OCI-LY3 (cell line): Measurements from ENCODE around the gene HOPX.

Source experiments
- H2AFZ ChIP-seq: fragments of 200-600, 300-600 bp; shearing (Covaris generic); 2 replicates; pipeline ENCODE4 v1.6.0; 2014; ENCODE audit warnings: antibody characterized with exemption, low read depth, low read length
- H3K27ac ChIP-seq: fragments of 200-600, 300-600 bp; sonication (generic); 2 replicates; pipeline ENCODE4 v1.5.1; 2014; ENCODE audit warnings: mild to moderate bottlenecking, low read length, moderate library complexity, mixed read lengths
- H3K27me3 ChIP-seq: fragments of 200-600, 300-600 bp; sonication (generic); 2 replicates; pipeline ENCODE4 v1.6.1; 2014; ENCODE audit warnings: low read depth, low read length, mixed read lengths
- H3K36me3 ChIP-seq: fragments of 200-600, 300-600 bp; sonication (generic); replicated peaks from 2 replicates; pipeline ENCODE3; 2014; ENCODE audit warnings: low read depth, low read length, mixed read lengths
- H3K4me1 ChIP-seq: fragments of 300-600, 200-600 bp; sonication (generic); 2 replicates; pipeline ENCODE4 v1.6.1; 2014; ENCODE audit warnings: low read length, mixed read lengths
- H3K4me2 ChIP-seq: fragments of 200-600, 300-600 bp; sonication (generic); 2 replicates; pipeline ENCODE4 v1.6.1; 2014; ENCODE audit warnings: low read length, mixed read lengths
- H3K4me3 ChIP-seq: fragments of 300-600, 200-600 bp; sonication (generic); 2 replicates; pipeline ENCODE4 v1.5.1; 2014; ENCODE audit warnings: antibody characterized with exemption, mild to moderate bottlenecking, low read length, moderate library complexity
- H3K79me2 ChIP-seq: fragments of 300-600, 200-600 bp; shearing (Covaris generic); 2 replicates; pipeline ENCODE4 v1.6.1; 2014; ENCODE audit warnings: mild to moderate bottlenecking, low read length, mixed read lengths
- H3K9ac ChIP-seq: fragments of 300-600, 200-600 bp; shearing (Covaris generic); 2 replicates; pipeline ENCODE4 v1.6.0; 2014; ENCODE audit warnings: mild to moderate bottlenecking, low read length, moderate library complexity
- H3K9me3 ChIP-seq: fragments of 200-600, 300-600 bp; shearing (Covaris generic); 2 replicates; pipeline ENCODE4 v1.6.1; 2014; ENCODE audit warnings: low read length, mixed read lengths; ENCODE audit not compliant: insufficient read depth
- H4K20me1 ChIP-seq: fragments of 200-600, 300-600 bp; sonication (generic); 2 replicates; pipeline ENCODE4 v1.6.1; 2016; ENCODE audit warnings: low read length, mixed read lengths; ENCODE audit not compliant: insufficient read depth
- CTCF ChIP-seq: fragments of 200-600, 300-600 bp; sonication (generic); IDR thresholded peaks from 2 replicates; pipeline ENCODE4 v1.5.1; 2014; ENCODE audit warnings: antibody characterized with exemption, low read length, low read depth
- EZH2phosphoT487 ChIP-seq: fragments of 200-600 bp; shearing (Covaris generic); IDR thresholded peaks from 2 replicates; pipeline ENCODE4 v1.6.1; 2018; ENCODE audit warnings: antibody characterized with exemption, mixed run types, low read depth

The HOPX gene

GRCh38 chr4:56665781-56666180 lies 15.3 kb downstream of the HOPX start:
- Histone ChIP-seq H3K4me1 (no peaks in the 10 kb centered on the region), H3K4me3 (no peak overlapping the region), H2AFZ (no peak overlapping the region), H3K4me2 (no peak overlapping the region), H3K79me2 (no peaks in the 10 kb centered on the region), H4K20me1 (no peaks in the 10 kb centered on the region), H3K9me3 (no peaks in the 10 kb centered on the region), H3K9ac (no peak overlapping the region), H3K36me3 (no peaks in the 10 kb centered on the region), H3K27ac (no peak overlapping the region), H3K27me3 (peaks cover 23% of the 10 kb centered on the region)
- TF ChIP-seq CTCF (no peak), EZH2phosphoT487 (no peak)

- Histone ChIP-seq H3K9ac (no peak overlapping the region), H3K9me3 (no peaks in the 10 kb centered on the region), H3K4me3 (no peak overlapping the region), H3K79me2 (no peaks in the 10 kb centered on the region), H3K27ac (no peak overlapping the region), H3K4me2 (no peak overlapping the region), H3K4me1 (no peaks in the 10 kb centered on the region), H4K20me1 (no peaks in the 10 kb centered on the region), H3K36me3 (no peaks in the 10 kb centered on the region), H3K27me3 (peaks cover 36% of the 10 kb centered on the region), H2AFZ (no peak overlapping the region)
- TF ChIP-seq EZH2phosphoT487 (no peak), CTCF (no peak)
Observed at GRCh38 chr4:56662782-56663468, 18.2 kb downstream of the HOPX start.

GRCh38 chr4:56659946-56660345 lies 21.1 kb downstream of the HOPX start:
- TF ChIP-seq CTCF, result no peak
- no peak for TF ChIP-seq EZH2phosphoT487
- H3K27ac ChIP-seq, result no peak overlapping the region
- no peaks in the 10 kb centered on the region for H3K9me3 ChIP-seq
- H3K36me3 ChIP-seq, result no peaks in the 10 kb centered on the region
- H3K9ac ChIP-seq, result no peak overlapping the region
- no peaks in the 10 kb centered on the region for H3K79me2 ChIP-seq
- no peak overlapping the region for H3K4me2 ChIP-seq
- H3K4me3 ChIP-seq, result no peak overlapping the region
- peaks cover 32% of the 10 kb centered on the region for H3K27me3 ChIP-seq
- no peaks in the 10 kb centered on the region for H4K20me1 ChIP-seq
- H2AFZ ChIP-seq, result no peak overlapping the region
- H3K4me1 ChIP-seq, result peaks cover 5% of the 10 kb centered on the region; the same call in 1 of the 2 replicates

- Histone ChIP-seq H2AFZ (no peak overlapping the region), H3K4me1 (peaks cover 5% of the 10 kb centered on the region; the same call in 1 of the 2 replicates), H3K9me3 (no peaks in the 10 kb centered on the region), H3K4me3 (no peak overlapping the region), H3K36me3 (no peaks in the 10 kb centered on the region), H3K9ac (no peak overlapping the region), H3K4me2 (no peak overlapping the region), H3K27ac (no peak overlapping the region), H4K20me1 (no peaks in the 10 kb centered on the region), H3K79me2 (no peaks in the 10 kb centered on the region), H3K27me3 (peaks cover 26% of the 10 kb centered on the region)
- TF ChIP-seq EZH2phosphoT487 (no peak), CTCF (no peak)
Observed at GRCh38 chr4:56658528-56658927, 22.6 kb downstream of the HOPX start.
